HG03565 (cell line): ENCODE results near the gene PDE6D.

Experiments used
- ATAC-seq: cut with Tn5 transposase; IDR thresholded peaks from one replicate; pipeline ENCODE4 v1.9.1; 2021; ENCODE audit warnings: mild to moderate bottlenecking, moderate library complexity; ENCODE audit not compliant: unreplicated experiment

PDE6D gene

GRCh38 chr2:231780909-231781797 lies at the start of gene PDE6D:
Gene PDE6D (minus strand): TSS chr2:231781282. CDS start chr2:231781114, 168 bp downstream.
- ATAC-seq: peak; percentile 83

- ATAC-seq: no peak
These were observed 40.8 kb upstream of the PDE6D start for GRCh38 chr2:231821908-231822307.

GRCh38 chr2:231820786-231821303 lies 39.8 kb upstream of the PDE6D start:
- ATAC-seq: no peak

GRCh38 chr2:231819447-231820042 lies 38.5 kb upstream of the PDE6D start:
- ATAC-seq: no peak

- no peak for ATAC-seq
These were observed 35.4 kb upstream of the PDE6D start for GRCh38 chr2:231816327-231817026.

- no peak for ATAC-seq
These were observed 29.8 kb upstream of the PDE6D start for GRCh38 chr2:231810905-231811304.

- ATAC-seq: no peak
These were observed 25.9 kb upstream of the PDE6D start for GRCh38 chr2:231807020-231807419.

GRCh38 chr2:231803501-231804138 lies 22.5 kb upstream of the PDE6D start:
- no peak for ATAC-seq

- ATAC-seq: no peak
These were observed 19.5 kb upstream of the PDE6D start for GRCh38 chr2:231800493-231801091.

GRCh38 chr2:231795525-231796327 lies 14.6 kb upstream of the PDE6D start:
- ATAC-seq: no peak

GRCh38 chr2:231794383-231794782 lies 13.3 kb upstream of the PDE6D start:
- ATAC-seq: no peak

- no peak for ATAC-seq
These were observed 10.0 kb upstream of the PDE6D start for GRCh38 chr2:231791107-231791506.

- ATAC-seq: no peak
These were observed 5.8 kb upstream of the PDE6D start for GRCh38 chr2:231786917-231787292.

- ATAC-seq: peak; percentile 36
These were observed 5.3 kb upstream of the PDE6D start, which contains the start of gene COPS7B for GRCh38 chr2:231786177-231786916. Gene COPS7B (plus strand): TSS chr2:231786445. CDS start chr2:231788571, 2,126 bp downstream.

GRCh38 chr2:231785822-231786176 lies 4.7 kb upstream of the PDE6D start:
- no peak for ATAC-seq

GRCh38 chr2:231785413-231785812 lies 4.3 kb upstream of the PDE6D start:
- no peak for ATAC-seq

GRCh38 chr2:231781798-231782726 lies 980 bp upstream of the PDE6D start:
- no peak for ATAC-seq
